ENCODE measurements around the gene UBE2L3. TPM values are rescaled to one million over a fixed set of nuclear protein-coding genes. Genes with fewer than 3 reads are reported as not detected.

The UBE2L3 gene
- total and polyA plus RNA-seq, 2 of the 13 experiments (the other 11 are each of a cell fraction or from before 2014, with no cell fraction given) = 30.2 to 58.1 TPM

DNA sequence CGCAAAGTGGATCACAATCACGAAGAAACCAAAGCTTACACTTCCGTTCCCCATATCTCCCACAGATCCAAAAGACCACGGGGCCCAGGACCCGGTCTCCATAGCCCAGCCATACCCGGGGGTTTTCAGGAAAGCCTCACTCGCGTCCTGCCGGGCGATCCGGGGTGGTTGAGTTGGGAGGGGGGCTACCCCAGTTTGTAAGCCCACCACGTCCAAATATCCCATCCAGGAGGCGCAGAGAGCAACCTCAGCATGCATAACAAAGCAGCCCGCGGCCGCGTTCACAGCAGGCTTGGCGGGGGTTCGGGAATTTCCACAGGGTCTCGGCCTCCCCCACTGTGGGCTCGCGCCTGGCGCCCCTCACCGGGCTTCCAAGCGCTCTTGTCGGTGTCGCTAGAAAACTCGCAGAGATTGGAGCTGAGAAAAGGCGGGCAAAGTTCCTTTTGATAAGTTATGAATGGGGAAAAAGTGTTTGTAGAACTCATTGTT is 84.1 kb downstream of the UBE2L3 start (continued):
- TF ChIP-seq ZNF274 (CRISPR knock-in tag; IDR thresholded peaks at IDR 0.05) = no peak
- TF ChIP-seq SMAD3 (CRISPR knock-in tag; IDR thresholded peaks at IDR 0.05) = no peak
- TF ChIP-seq ZNF605 (CRISPR knock-in tag; IDR thresholded peaks at IDR 0.05) = no peak
- TF ChIP-seq HIVEP1 (CRISPR knock-in tag; IDR thresholded peaks at IDR 0.05) = no peak
- no peak for TF ChIP-seq ZNF672 (CRISPR knock-in tag; IDR thresholded peaks at IDR 0.05)
- no peak for TF ChIP-seq ZNF101 (CRISPR knock-in tag; IDR thresholded peaks at IDR 0.05; ENCODE audit: borderline replicate concordance, low read depth)
- no peak for TF ChIP-seq ZFYVE20 (CRISPR knock-in tag; IDR thresholded peaks at IDR 0.05; ENCODE audit: borderline replicate concordance, low read depth)
- no peak for TF ChIP-seq NFATC3 (CRISPR knock-in tag; IDR thresholded peaks at IDR 0.05)
- TF ChIP-seq, protein P1, sequence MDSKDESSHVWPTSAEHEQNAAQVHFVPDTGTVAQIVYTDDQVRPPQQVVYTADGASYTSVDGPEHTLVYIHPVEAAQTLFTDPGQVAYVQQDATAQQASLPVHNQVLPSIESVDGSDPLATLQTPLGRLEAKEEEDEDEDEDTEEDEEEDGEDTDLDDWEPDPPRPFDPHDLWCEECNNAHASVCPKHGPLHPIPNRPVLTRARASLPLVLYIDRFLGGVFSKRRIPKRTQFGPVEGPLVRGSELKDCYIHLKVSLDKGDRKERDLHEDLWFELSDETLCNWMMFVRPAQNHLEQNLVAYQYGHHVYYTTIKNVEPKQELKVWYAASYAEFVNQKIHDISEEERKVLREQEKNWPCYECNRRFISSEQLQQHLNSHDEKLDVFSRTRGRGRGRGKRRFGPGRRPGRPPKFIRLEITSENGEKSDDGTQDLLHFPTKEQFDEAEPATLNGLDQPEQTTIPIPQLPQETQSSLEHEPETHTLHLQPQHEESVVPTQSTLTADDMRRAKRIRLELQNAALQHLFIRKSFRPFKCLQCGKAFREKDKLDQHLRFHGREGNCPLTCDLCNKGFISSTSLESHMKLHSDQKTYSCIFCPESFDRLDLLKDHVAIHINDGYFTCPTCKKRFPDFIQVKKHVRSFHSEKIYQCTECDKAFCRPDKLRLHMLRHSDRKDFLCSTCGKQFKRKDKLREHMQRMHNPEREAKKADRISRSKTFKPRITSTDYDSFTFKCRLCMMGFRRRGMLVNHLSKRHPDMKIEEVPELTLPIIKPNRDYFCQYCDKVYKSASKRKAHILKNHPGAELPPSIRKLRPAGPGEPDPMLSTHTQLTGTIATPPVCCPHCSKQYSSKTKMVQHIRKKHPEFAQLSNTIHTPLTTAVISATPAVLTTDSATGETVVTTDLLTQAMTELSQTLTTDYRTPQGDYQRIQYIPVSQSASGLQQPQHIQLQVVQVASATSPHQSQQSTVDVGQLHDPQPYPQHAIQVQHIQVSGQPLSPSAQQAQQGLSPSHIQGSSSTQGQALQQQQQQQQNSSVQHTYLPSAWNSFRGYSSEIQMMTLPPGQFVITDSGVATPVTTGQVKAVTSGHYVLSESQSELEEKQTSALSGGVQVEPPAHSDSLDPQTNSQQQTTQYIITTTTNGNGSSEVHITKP (CRISPR knock-in tag; IDR thresholded peaks at IDR 0.05; ENCODE audit: low read depth) = no peak
- TF ChIP-seq, protein P2, sequence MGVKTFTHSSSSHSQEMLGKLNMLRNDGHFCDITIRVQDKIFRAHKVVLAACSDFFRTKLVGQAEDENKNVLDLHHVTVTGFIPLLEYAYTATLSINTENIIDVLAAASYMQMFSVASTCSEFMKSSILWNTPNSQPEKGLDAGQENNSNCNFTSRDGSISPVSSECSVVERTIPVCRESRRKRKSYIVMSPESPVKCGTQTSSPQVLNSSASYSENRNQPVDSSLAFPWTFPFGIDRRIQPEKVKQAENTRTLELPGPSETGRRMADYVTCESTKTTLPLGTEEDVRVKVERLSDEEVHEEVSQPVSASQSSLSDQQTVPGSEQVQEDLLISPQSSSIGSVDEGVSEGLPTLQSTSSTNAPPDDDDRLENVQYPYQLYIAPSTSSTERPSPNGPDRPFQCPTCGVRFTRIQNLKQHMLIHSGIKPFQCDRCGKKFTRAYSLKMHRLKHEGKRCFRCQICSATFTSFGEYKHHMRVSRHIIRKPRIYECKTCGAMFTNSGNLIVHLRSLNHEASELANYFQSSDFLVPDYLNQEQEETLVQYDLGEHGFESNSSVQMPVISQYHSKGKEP (CRISPR knock-in tag; IDR thresholded peaks at IDR 0.05) = no peak
- 0 out of 2 replicates have a peak, but pooled peaks have one; percentile 30 for TF ChIP-seq PRMT3 (CRISPR knock-in tag; IDR thresholded peaks at IDR 0.05; ENCODE audit: borderline replicate concordance, low read depth)
- no peak for TF ChIP-seq SCMH1 (CRISPR knock-in tag; IDR thresholded peaks at IDR 0.05; ENCODE audit: borderline replicate concordance)
- no peak for TF ChIP-seq RFX3 (CRISPR knock-in tag; IDR thresholded peaks at IDR 0.05)
- TF ChIP-seq, protein P3, sequence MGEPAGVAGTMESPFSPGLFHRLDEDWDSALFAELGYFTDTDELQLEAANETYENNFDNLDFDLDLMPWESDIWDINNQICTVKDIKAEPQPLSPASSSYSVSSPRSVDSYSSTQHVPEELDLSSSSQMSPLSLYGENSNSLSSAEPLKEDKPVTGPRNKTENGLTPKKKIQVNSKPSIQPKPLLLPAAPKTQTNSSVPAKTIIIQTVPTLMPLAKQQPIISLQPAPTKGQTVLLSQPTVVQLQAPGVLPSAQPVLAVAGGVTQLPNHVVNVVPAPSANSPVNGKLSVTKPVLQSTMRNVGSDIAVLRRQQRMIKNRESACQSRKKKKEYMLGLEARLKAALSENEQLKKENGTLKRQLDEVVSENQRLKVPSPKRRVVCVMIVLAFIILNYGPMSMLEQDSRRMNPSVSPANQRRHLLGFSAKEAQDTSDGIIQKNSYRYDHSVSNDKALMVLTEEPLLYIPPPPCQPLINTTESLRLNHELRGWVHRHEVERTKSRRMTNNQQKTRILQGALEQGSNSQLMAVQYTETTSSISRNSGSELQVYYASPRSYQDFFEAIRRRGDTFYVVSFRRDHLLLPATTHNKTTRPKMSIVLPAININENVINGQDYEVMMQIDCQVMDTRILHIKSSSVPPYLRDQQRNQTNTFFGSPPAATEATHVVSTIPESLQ (CRISPR knock-in tag; conservative IDR thresholded peaks at IDR 0.05) = no peak
- TF ChIP-seq, protein P4, sequence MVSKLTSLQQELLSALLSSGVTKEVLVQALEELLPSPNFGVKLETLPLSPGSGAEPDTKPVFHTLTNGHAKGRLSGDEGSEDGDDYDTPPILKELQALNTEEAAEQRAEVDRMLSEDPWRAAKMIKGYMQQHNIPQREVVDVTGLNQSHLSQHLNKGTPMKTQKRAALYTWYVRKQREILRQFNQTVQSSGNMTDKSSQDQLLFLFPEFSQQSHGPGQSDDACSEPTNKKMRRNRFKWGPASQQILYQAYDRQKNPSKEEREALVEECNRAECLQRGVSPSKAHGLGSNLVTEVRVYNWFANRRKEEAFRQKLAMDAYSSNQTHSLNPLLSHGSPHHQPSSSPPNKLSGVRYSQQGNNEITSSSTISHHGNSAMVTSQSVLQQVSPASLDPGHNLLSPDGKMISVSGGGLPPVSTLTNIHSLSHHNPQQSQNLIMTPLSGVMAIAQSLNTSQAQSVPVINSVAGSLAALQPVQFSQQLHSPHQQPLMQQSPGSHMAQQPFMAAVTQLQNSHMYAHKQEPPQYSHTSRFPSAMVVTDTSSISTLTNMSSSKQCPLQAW (CRISPR knock-in tag; IDR thresholded peaks at IDR 0.05) = peak; percentile 45; the same call in 1 of the 2 replicates
- TF ChIP-seq SP4 (CRISPR knock-in tag; IDR thresholded peaks at IDR 0.05) = 0 out of 2 replicates have a peak, but pooled peaks have one; percentile 7
- TF ChIP-seq MIER3 (CRISPR knock-in tag; IDR thresholded peaks at IDR 0.05; ENCODE audit: borderline replicate concordance) = no peak
- TF ChIP-seq DR1 (CRISPR knock-in tag; IDR thresholded peaks at IDR 0.05) = peak; percentile 13; the same call in 1 of the 2 replicates
- no peak for TF ChIP-seq ZNF550 (CRISPR knock-in tag; IDR thresholded peaks at IDR 0.05; ENCODE audit: borderline replicate concordance)
- no peak for TF ChIP-seq TCF12 (IDR thresholded peaks at IDR 0.05)
- no peak for TF ChIP-seq TCF12 (CRISPR knock-in tag; IDR thresholded peaks at IDR 0.05)
- TF ChIP-seq TBX2 (CRISPR knock-in tag; IDR thresholded peaks at IDR 0.05; ENCODE audit: borderline replicate concordance) = peak; percentile 49; the same call in 1 of the 2 replicates
